GM23248 (cell line): ENCODE measurements around the gene DIP2C.

Source experiments
- EZH2 ChIP-seq: fragments of 200-600 bp; sonication (generic); IDR thresholded peaks from 2 replicates; pipeline ENCODE4 v1.6.1; 2018; ENCODE audit warnings: antibody characterized with exemption, mild to moderate bottlenecking; ENCODE audit not compliant: insufficient read depth, poor library complexity, severe bottlenecking
- EZH2phosphoT487 ChIP-seq: fragments of 200-600 bp; sonication (generic); IDR thresholded peaks from 2 replicates; pipeline ENCODE4 v1.6.1; 2018; ENCODE audit warnings: antibody characterized with exemption, moderate library complexity, mild to moderate bottlenecking, low read depth; ENCODE audit not compliant: insufficient read depth

DNA sequence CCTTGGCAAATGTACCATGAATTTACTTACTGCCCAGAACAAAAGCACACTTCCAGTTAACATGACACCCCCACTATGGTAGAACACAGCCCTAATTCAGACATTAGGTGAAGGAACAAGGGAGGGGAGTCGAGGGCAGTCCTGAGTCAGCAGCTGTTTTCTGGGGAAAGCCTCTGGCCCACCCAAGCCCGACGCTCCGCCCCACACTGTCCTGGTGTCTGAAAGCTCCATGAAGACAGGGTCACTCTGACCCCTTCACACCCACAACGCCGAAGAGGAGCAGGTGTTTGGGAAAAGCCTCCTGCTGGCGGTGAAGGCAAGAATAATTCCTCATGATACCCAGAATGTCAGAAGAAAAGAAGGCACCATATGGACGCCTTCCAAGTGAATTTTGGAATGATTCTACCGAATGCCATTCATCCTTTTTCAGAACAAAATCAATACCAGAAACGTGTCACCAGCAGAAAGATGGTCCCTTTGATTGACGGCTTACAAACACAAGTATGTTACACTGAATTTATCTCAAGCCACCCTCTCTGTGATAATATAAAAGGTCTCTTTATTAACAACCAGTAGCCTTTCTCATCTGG is 172.1 kb downstream of the DIP2C start:
- TF ChIP-seq EZH2, result no peak
- no peak for TF ChIP-seq EZH2phosphoT487
